ENCODE measurements around the gene UVRAG.

UVRAG gene

GRCh38 chr11:75784506-75784905, 30.5 kb upstream of the UVRAG start:
- DNase-seq, result no peak

GRCh38 chr11:75785187-75785586, 29.8 kb upstream of the UVRAG start:
- no peak for DNase-seq

GRCh38 chr11:75786101-75786736, 28.8 kb upstream of the UVRAG start:
- DNase-seq, result no peak

- no peak for DNase-seq
Observed at GRCh38 chr11:75789521-75789920, 25.5 kb upstream of the UVRAG start.

GRCh38 chr11:75790986-75791385, 24.0 kb upstream of the UVRAG start:
- no peak for DNase-seq

GRCh38 chr11:75792127-75792731, 22.8 kb upstream of the UVRAG start:
- no peak for DNase-seq

- DNase-seq, result no peak
Observed at GRCh38 chr11:75792997-75793800, 21.8 kb upstream of the UVRAG start.

- no peak for DNase-seq
Observed at GRCh38 chr11:75793966-75794365, 21.0 kb upstream of the UVRAG start.

GRCh38 chr11:75795276-75796090, 19.5 kb upstream of the UVRAG start:
- no peak for DNase-seq

- DNase-seq, result no peak
Observed at GRCh38 chr11:75796091-75796435, 18.9 kb upstream of the UVRAG start.

GRCh38 chr11:75797116-75797515, 17.9 kb upstream of the UVRAG start:
- DNase-seq, result no peak

GRCh38 chr11:75797792-75798191, 17.2 kb upstream of the UVRAG start:
- no peak for DNase-seq

- no peak for DNase-seq
Observed at GRCh38 chr11:75800136-75800675, 14.8 kb upstream of the UVRAG start.

- DNase-seq, result no peak
Observed at GRCh38 chr11:75800728-75801361, 14.2 kb upstream of the UVRAG start.

GRCh38 chr11:75801362-75802020, 13.5 kb upstream of the UVRAG start:
- DNase-seq, result no peak

GRCh38 chr11:75802021-75802912, 12.7 kb upstream of the UVRAG start:
- no peak for DNase-seq

GRCh38 chr11:75802913-75803820, 11.8 kb upstream of the UVRAG start:
- DNase-seq, result peak; percentile 30 to 65

GRCh38 chr11:75809111-75809510, 5.9 kb upstream of the UVRAG start:
- no peak for DNase-seq

GRCh38 chr11:75809991-75810390, 5.0 kb upstream of the UVRAG start:
- no peak for DNase-seq

Data from SW 1271 (cell line).